HEK293 (cell line): ENCODE measurements around the gene FHL5.
"Not testable (repeated sequence)": the region's sequence is repeated elsewhere in the genome, so short reads cannot be mapped to it uniquely, and the experiment has no call there.

Experiments
- CTCF ChIA-PET: fragments of 350-600 bp; formaldehyde crosslinking; extraction: SDS; loops from one replicate; lab custom pipeline; 2021; ENCODE audit warnings: antibody characterized with exemption; lab: Yijun Ruan, JAX
- POLR2A ChIA-PET: fragments of 300-600 bp; formaldehyde crosslinking; extraction: SDS; loops from one replicate; lab custom pipeline; 2020; ENCODE audit warnings: antibody characterized with exemption, inconsistent platforms; lab: Yijun Ruan, JAX
- H3K27ac ChIP-seq: fragments of 200-500 bp; sonication (Bioruptor generic); 2 replicates; pipeline ENCODE4 v1.5.1; 2014; ENCODE audit warnings: low read depth, low read length, control low read depth, inconsistent platforms; ENCODE audit errors: extremely low read depth
- H3K36me3 ChIP-seq, 2 experiments: fragments of 200-500 bp in 1 of 2; sonication (Bioruptor generic) in 1 of 2; 1 replicate in 1 of 2; 2 replicates in 1 of 2; pipeline ENCODE4 v1.5.1; 2014 to 2017; ENCODE audit warnings: inconsistent platforms in 2 of 2, low read length in 2 of 2; ENCODE audit not compliant: control insufficient read depth in 2 of 2, insufficient read depth in 1 of 2
- H3K4me1 ChIP-seq: fragments of 200-500 bp; sonication (Bioruptor generic); 2 replicates; pipeline ENCODE4 v1.5.1; 2014; ENCODE audit warnings: mild to moderate bottlenecking, low read length, inconsistent platforms; ENCODE audit not compliant: control insufficient read depth, insufficient read depth
- H3K4me3 ChIP-seq: 2 replicates; pipeline ENCODE4 v1.5.1; 2011; ENCODE audit warnings: low read depth, mild to moderate bottlenecking, control low read depth, low read length, moderate library complexity
- H3K9me3 ChIP-seq: fragments of 200-500 bp; sonication (Bioruptor generic); 2 replicates; pipeline ENCODE4 v1.5.1; 2014; ENCODE audit warnings: low read depth, low read length, inconsistent platforms; ENCODE audit not compliant: control insufficient read depth, insufficient read depth
- EGR2 ChIP-seq: fragments of 450-650 bp; formaldehyde crosslinking; IDR thresholded peaks from 2 replicates; pipeline ENCODE4 v1.5.1; 2016; ENCODE audit warnings: low read depth, missing biosample characterization, missing genetic modification characterization
- MZF1 ChIP-seq: fragments of 450-650 bp; formaldehyde crosslinking; IDR thresholded peaks from 2 replicates; pipeline ENCODE4 v1.5.1; 2017; ENCODE audit warnings: missing biosample characterization, missing genetic modification characterization, borderline replicate concordance
- PBX3 ChIP-seq: sonication (generic); formaldehyde crosslinking; IDR thresholded peaks from 2 replicates; pipeline ENCODE4 v1.8.1; 2022; ENCODE audit warnings: mild to moderate bottlenecking, moderate library complexity, missing genetic modification reagents
- WT1 ChIP-seq: fragments of 450-650 bp; formaldehyde crosslinking; IDR thresholded peaks from 2 replicates; pipeline ENCODE4 v1.5.1; 2016; ENCODE audit warnings: missing biosample characterization, missing genetic modification characterization
- ZBTB1 ChIP-seq: fragments of 450-650 bp; formaldehyde crosslinking; IDR thresholded peaks from 2 replicates; pipeline ENCODE4 v1.5.1; 2016; ENCODE audit warnings: missing biosample characterization, missing genetic modification characterization
- ZNF132 ChIP-seq: fragments of 450-650 bp; formaldehyde crosslinking; IDR thresholded peaks from 2 replicates; pipeline ENCODE4 v1.5.1; 2017; ENCODE audit warnings: missing biosample characterization, missing genetic modification characterization, borderline replicate concordance
- ZNF140 ChIP-seq: fragments of 450-650 bp; formaldehyde crosslinking; IDR thresholded peaks from 2 replicates; pipeline ENCODE4 v1.5.1; 2016; ENCODE audit warnings: missing biosample characterization, missing genetic modification characterization
- ZNF146 ChIP-seq: fragments of 450-650 bp; formaldehyde crosslinking; IDR thresholded peaks from 2 replicates; pipeline ENCODE4 v1.5.1; 2016; ENCODE audit warnings: missing biosample characterization, missing genetic modification characterization
- ZNF221 ChIP-seq: fragments of 450-650 bp; formaldehyde crosslinking; IDR thresholded peaks from 2 replicates; pipeline ENCODE4 v1.5.1; 2017; ENCODE audit warnings: missing biosample characterization, missing genetic modification characterization, borderline replicate concordance
- ZNF280C ChIP-seq: fragments of 450-650 bp; formaldehyde crosslinking; IDR thresholded peaks from 2 replicates; pipeline ENCODE4 v1.5.1; 2016; ENCODE audit warnings: missing biosample characterization, missing genetic modification characterization
- ZNF391 ChIP-seq: fragments of 450-650 bp; formaldehyde crosslinking; IDR thresholded peaks from 2 replicates; pipeline ENCODE4 v1.5.1; 2016; ENCODE audit warnings: low read depth, missing biosample characterization, missing genetic modification characterization, borderline replicate concordance
- ZNF398 ChIP-seq: fragments of 450-650 bp; formaldehyde crosslinking; IDR thresholded peaks from 2 replicates; pipeline ENCODE4 v1.5.1; 2017; ENCODE audit warnings: missing biosample characterization, missing genetic modification characterization
- ZNF610 ChIP-seq: fragments of 450-650 bp; formaldehyde crosslinking; IDR thresholded peaks from 2 replicates; pipeline ENCODE4 v1.5.1; 2016; ENCODE audit warnings: missing biosample characterization, missing genetic modification characterization, borderline replicate concordance
- ZNF707 ChIP-seq: fragments of 450-650 bp; formaldehyde crosslinking; IDR thresholded peaks from 2 replicates; pipeline ENCODE4 v1.5.1; 2016; ENCODE audit warnings: missing biosample characterization, missing genetic modification characterization
- ZSCAN4 ChIP-seq: fragments of 450-650 bp; formaldehyde crosslinking; IDR thresholded peaks from 2 replicates; pipeline ENCODE4 v1.5.1; 2017; ENCODE audit warnings: missing biosample characterization, missing genetic modification characterization
- TF ChIP-seq, protein P1 (sequence below): fragments of 450-650 bp; formaldehyde crosslinking; IDR thresholded peaks from 2 replicates; pipeline ENCODE4 v1.5.1; 2016; ENCODE audit warnings: missing biosample characterization, missing genetic modification characterization

Gene FHL5

DNA sequence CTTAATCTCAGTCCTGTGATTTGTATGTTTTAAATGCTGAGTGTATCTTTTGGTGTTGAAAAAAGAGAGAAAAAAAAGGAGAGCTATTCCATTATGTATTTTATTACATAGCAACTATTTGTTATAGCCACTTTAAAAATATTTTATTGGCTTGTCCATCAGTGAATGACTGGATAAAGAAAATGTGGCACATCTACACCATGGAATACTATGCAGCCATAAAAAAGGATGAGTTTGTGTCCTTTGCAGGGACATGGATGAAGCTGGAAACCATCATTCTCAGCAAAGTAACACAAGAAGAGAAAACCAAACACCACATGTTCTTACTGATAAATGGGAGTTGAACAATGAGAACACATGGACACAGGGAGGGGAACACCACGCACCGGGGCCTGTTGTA lies 3.2 kb upstream of the FHL5 start:
- CTCF ChIA-PET: interaction anchor here (0.7 kb wide), 1 partner anchor 508 kb away, joined by 3 read pairs; no protein-coding TSS in a partner anchor
- H3K4me1 ChIP-seq, H3K9me3 ChIP-seq, H3K27ac ChIP-seq, POLR2A ChIA-PET, H3K4me3 ChIP-seq: not testable (repeated sequence)
- TF ChIP-seq ZNF146 (tag by site-specific recombination): peak; percentile 72
- peaks cover 4 to 14% of the 10 kb centered on the region in 2 experiments; a peak in 2 of 3 replicates for H3K36me3 ChIP-seq

GRCh38 chr6:96563853-96564252 lies 925 bp downstream of the FHL5 start:
- no peak overlapping the region for H3K27ac ChIP-seq
- no peak overlapping the region for H3K4me3 ChIP-seq
- no peaks in the 10 kb centered on the region for H3K36me3 ChIP-seq
- no peak for TF ChIP-seq ZNF391 (tag by site-specific recombination)
- no peak for TF ChIP-seq ZNF140 (tag by site-specific recombination)
- TF ChIP-seq WT1: no peak
- no peak for TF ChIP-seq ZNF398
- no peak for TF ChIP-seq ZNF707
- TF ChIP-seq, protein P1, sequence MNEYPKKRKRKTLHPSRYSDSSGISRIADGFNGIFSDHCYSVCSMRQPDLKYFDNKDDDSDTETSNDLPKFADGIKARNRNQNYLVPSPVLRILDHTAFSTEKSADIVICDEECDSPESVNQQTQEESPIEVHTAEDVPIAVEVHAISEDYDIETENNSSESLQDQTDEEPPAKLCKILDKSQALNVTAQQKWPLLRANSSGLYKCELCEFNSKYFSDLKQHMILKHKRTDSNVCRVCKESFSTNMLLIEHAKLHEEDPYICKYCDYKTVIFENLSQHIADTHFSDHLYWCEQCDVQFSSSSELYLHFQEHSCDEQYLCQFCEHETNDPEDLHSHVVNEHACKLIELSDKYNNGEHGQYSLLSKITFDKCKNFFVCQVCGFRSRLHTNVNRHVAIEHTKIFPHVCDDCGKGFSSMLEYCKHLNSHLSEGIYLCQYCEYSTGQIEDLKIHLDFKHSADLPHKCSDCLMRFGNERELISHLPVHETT (tag by site-specific recombination): no peak
- TF ChIP-seq ZSCAN4 (tag by site-specific recombination): no peak
- no peak for TF ChIP-seq MZF1 (tag by site-specific recombination)
- no peak for TF ChIP-seq ZNF132
- TF ChIP-seq ZNF610 (tag by site-specific recombination): no peak
- no peak for TF ChIP-seq ZBTB1 (tag by site-specific recombination)
- no peak for TF ChIP-seq ZNF280C (tag by site-specific recombination)
- TF ChIP-seq PBX3 (CRISPR knock-in tag): no peak
- no peak for TF ChIP-seq EGR2
- no peak for TF ChIP-seq ZNF221 (tag by site-specific recombination)
- no peaks in the 10 kb centered on the region for H3K9me3 ChIP-seq
- ChIA-PET POLR2A (no interaction called here), CTCF (no interaction called here)
- H3K4me1 ChIP-seq: no peaks in the 10 kb centered on the region
